Right renal cortex interstitium (tissue), 3 donors: ENCODE results near the gene ACR. TPM values are rescaled to one million over a fixed set of nuclear protein-coding genes. Genes with fewer than 3 reads are reported as not detected.
"Not testable (repeated sequence)": the region's sequence is repeated elsewhere in the genome, so short reads cannot be mapped to it uniquely, and the experiment has no call there.

Experiments used
- DNase-seq, 3 donors: peaks; one replicate each; pipeline ENCODE4 v3.0.0-alpha.2; 2013; ENCODE audit warnings: low read depth in 3 of 3, low spot score in 2 of 3
- polyA plus RNA-seq, 3 donors: library from polyadenylated mRNA; unstranded; fragments of 120-200 nt; gene quantifications; one replicate each; pipeline ENCODE4 v1.2.1, GENCODE V29; 2013; ENCODE audit not compliant: insufficient read length in 3 of 3

The ACR gene
- polyA plus RNA-seq, 3 donors = 0.25 to 0.45 (median 0.28) TPM

DNA sequence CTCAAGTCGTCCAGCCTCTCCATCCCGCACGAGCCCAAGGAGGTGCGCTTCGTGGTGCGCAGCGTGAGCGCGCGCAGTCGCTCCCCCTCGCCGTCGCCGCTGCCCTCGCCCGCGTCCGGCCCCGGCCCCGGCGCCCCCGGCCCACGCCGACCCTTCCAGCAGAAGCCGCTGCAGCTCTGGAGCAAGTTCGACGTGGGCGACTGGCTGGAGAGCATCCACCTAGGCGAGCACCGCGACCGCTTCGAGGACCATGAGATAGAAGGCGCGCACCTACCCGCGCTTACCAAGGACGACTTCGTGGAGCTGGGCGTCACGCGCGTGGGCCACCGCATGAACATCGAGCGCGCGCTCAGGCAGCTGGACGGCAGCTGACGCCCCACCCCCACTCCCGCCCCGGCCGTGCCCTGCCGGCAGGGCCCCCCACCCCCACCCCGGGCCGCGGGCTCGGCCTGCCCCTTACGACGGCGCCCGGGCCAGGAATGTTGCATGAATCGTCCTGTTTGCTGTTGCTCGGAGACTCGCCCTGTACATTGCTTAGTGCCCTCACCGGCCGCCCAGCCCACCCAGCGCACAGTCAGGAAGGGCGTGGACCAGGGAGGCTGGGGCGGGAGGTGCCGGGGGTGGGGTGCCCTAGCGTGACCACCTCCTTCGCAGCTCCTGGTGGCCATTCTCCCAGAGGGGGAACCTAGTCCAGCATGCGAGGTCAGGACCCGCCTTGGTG lies 6.9 kb upstream of the ACR start:
- no peak for DNase-seq

DNA sequence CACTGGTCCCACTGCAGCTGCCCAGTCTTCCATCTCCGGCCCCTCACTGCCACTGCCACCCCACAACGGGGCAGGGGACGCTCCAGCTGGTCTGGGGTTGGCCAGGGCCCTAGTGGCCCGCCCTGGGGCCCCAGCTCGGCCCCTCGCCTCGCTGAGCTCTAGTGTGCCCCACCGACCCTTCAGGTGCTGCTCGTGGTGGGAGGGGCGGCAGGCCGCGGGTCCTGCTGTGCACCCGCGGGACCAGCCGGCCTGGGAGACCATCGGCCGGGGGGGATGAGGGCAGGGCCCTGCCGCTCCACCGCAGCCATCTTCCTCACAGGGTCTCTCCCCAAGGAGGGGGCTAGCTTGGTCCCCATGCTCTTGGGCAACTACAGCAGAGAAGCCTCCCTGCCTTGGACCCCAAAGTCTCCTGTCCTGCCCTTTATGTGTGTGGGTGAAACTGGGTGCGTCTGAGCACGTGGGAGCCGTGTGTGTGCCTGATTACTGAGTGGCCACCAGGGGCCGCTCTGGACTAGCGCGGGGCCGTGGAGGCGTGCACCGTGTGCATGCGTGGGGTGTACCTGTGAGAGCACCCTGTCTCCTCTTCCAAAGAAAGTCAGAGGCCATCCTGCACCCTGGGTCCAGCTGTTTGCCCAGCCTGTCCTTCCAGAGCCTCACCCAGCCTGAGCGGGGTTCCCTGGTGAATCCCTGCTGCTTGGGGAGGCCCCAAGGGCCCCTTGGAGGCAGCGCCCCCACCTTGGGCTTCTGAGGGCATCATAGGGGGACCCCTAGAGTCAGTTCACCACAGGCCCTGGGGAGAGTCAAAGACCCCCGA lies 6.0 kb upstream of the ACR start:
- DNase-seq = no peak

DNA sequence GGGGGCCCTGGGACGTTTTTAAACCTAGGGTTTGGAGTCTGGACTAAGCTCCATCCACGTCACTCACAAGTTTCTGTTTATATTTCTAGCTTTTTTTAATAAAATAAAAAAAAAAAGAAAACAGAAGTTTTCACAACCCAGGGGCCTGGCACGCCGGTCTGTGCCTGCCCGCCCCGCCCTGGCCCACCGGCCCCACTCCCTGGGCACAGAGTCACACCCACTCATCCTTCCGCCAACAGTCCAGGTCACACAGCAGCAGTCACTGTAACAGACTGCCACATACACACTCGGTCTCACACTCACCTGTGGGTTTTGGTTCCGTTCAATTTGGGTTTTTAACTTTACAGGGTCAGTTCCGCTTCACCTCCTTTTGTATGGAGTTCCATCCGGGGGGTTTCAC lies 5.3 kb upstream of the ACR start:
- no peak for DNase-seq

DNA sequence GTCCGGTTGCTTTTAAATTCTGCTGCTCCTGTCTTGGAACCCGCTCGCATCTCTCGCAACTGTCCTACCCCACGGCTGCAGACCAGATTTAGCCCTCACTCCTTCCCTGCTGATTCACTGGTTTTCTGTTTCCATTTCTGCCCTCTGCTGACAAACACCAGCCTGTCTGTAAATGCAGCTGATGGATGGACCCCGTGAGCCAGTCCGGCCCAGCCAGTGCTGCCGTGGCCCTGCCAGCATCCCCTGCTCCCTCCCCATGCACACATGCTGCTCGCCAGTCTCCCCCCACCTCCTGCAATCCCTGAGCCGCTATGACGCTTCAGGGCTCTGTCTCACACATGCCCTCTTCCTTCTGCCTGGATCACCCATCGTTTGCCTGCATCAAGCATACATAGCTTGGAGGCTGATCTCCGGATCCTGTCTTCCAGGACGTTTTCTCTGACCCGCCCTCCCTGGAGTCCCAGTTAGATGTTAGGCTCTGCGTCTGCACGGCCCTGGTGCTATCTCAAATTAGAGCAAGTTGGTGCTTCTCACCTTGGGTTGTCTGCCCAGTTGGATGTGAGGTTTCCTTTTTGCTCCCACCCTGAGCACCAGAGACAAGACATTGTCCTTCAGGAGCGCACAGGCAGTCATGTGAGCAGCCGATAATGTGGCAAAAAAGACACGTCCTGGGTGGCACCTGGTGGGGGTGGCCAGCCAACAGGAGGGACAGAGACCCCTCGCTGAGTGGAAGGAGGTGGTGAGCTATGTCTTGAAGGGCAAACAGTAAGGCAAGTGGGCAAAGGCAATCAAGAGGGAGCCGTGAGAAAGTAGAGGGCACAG lies 4.3 kb upstream of the ACR start:
- DNase-seq = no peak

DNA sequence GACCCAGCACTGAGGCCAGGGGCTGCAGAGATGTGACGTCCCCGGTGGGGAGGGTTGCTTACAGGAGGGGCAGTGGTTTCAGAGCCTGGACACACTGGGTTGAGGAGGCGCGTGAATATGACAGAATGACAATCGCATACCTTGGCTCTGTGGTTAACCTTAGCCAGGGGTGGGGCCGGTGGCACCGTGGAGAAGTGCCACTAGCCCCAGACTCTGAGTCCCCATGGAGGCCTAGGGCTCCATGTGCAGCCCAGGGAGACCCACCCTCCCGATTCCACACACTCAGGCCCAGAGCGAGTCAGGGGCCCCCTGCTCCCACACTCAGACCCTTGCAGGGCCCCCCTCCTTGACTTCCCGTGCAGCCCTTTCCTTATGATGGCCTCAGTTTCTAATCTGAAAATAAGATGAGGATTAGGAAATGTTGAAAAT lies 3.6 kb upstream of the ACR start:
- DNase-seq = no peak

DNA sequence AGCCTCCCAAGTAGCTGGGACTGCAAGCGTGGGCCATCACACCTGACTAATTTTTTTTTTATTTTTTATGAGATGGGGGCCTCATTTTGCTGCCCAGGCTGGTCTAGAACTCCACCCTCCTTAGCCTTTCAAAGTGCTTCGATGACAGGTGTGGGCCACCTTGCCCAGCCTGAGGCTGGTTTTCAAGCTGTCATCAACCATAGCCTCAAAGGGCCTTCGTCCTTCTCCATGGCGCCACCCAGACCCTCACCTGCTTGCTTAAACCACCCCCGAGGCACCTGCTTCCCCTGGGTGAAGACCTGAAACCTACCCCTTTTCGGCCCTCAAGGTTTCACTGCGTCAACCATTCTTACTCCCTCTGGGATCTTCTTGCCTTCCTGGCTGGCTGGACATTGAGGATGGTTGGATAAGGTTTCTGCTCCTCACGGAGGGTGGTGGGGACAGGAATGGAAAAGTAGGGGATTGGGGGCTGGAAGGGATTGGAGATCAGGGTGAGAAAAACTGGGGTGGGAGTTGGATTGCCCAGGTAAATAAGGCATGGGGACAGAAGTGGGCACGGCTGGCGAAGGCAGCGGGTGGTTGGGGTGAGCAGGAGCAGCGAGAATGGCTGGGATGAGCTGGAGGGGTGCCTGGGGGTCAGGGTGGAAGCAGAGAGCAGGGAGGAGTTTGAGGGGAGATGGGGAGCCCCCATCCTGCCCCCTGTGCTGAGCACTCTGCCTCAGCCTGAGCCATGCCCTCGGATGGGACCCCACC lies 2.8 kb upstream of the ACR start:
- no peak for DNase-seq

DNA sequence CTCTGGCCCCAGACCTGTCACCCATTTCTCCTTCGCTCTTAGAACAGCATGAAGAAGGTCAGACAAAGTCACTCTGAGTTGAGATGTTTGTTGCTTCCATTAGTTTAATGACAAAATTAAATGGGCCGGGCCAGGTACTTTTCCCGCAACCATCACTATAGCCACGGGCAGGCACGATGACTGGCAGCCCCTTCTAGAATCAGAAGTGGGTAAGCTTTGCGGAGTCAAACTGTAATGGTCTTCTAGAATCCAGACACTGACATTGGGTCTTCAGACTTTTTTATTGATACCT lies 2.3 kb upstream of the ACR start:
- no peak for DNase-seq

DNA sequence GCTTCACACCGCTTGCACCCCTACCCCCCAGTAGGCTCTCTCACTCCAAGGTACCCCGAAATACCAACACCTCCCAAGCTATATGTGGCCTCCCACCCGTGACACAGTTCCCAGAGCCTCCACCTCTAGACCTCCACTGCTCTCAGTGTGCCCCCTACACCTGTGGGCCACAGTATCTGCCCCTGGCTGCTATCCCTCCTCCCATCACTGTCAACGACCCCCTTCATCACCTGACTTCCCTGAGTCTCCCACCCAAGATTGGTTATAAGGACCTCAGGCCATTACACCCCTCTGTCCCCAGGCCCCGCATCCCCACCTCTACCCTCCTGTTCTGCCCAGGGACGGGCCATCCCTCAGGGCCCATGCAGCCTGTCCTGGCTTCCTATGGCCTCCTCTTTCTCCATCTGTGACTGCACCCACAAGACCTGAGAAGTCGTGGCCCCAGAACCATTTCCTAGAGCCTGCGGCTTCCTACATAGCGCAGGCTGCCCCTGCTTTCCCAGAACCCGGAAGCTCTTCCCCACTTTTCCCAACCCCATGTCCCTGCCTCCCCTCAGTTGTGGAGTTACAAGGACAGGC lies 734 bp downstream of the ACR start:
- no peak for DNase-seq

DNA sequence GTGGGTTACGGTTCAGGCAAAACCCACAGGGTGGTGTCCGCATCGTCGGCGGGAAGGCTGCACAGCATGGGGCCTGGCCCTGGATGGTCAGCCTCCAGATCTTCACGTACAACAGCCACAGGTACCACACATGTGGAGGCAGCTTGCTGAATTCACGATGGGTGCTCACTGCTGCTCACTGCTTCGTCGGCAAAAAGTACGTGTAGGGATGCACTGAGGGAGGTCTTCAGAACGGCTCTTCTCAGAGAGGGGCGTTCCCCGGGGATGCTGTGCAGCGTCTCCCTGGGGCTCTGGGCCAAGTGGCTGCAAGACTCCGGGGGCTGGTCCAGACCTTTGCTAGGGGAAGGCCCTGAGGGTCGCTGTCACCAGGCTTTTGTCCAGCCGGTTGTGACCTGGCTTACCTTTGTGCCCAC lies 1.3 kb downstream of the ACR start:
- DNase-seq = no peak

DNA sequence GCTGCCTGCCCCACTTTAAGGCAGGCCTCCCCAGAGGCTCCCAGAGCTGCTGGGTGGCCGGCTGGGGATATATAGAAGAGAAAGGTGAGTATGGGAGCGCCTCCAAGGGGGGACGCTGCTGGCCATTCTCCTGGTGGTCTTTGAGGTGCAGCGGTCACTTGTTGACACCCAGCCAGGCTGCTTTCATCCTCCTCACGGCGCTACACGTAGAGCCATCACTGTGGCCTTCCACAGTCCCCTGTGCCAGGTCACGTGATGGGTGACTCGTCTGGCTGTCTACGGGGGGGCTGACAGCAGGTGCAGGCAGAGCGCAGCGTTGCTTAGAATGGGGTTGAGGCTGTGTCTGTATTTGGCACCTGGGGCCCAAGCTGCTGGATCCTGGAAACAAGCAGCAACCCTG lies 1.9 kb downstream of the ACR start:
- no peak for DNase-seq

DNA sequence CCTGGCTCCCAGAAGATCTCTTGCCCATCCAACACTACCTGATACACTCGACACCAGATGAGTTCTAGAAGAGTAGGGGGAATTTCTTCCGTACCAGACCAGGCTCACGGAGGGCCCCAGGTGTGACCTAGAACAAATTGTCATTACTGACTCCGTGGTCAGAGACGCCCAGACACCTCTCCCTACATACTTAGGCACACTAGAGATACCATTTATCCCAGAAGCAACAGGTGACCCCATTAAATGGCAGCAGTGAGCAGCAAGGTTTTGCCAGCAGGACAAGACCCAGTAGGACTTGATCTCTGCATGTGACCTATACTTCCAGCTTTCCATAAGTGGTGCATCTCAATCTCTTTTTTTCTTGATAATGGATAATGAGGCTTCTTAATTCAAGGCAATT lies 2.7 kb downstream of the ACR start:
- not testable (repeated sequence) for DNase-seq

DNA sequence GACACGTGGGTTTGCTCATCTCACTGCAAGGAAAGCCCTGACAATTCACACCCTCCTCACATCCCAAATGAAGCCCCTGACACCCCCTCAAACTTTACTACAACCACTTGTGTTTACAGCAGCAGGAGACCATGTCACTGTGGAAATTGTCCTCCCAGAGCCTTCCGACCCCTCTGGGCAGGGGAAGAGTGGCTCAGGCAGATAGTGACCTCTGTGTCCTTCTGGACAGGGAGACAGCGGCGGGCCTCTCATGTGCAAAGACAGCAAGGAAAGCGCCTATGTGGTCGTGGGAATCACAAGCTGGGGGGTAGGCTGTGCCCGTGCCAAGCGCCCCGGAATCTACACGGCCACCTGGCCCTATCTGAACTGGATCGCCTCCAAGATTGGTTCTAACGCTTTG lies 6.4 kb downstream of the ACR start:
- not testable (repeated sequence) for DNase-seq

DNA sequence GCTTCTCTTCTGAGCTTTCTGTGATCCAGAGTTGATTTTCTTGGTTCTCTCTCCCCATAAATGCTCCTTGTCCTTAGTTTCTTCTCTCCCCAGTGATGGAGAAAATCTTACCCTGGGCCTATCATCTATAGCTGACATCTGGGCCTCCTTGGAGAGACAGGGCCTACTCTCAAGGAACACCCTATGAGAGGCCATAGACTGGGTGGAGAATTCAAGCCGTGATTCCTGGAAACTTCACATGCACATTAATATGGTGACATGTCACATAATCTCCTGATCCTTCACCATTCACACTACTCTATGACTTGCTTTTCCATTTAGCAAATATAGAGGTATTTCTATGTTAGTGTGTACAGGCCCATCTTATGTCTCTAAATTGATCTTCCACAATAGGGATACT lies 9.5 kb downstream of the ACR start:
- DNase-seq = not testable (repeated sequence)

DNA sequence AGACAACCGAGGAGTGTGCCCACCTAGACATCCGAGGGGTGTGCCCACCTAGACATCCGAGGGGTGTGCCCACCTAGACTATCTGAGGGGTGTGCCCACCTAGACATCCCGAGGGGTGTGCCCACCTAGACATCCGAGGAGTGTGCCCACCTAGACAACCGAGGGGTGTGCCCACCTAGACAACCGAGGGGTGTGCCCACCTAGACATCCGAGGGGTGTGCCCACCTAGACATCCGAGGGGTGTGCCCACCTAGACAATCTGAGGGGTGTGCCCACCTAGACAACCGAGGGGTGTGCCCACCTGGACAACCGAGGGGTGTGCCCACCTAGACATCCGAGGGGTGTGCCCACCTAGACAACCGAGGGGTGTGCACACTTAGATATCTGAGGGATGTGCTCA lies 10.6 kb downstream of the ACR start:
- not testable (repeated sequence) for DNase-seq

DNA sequence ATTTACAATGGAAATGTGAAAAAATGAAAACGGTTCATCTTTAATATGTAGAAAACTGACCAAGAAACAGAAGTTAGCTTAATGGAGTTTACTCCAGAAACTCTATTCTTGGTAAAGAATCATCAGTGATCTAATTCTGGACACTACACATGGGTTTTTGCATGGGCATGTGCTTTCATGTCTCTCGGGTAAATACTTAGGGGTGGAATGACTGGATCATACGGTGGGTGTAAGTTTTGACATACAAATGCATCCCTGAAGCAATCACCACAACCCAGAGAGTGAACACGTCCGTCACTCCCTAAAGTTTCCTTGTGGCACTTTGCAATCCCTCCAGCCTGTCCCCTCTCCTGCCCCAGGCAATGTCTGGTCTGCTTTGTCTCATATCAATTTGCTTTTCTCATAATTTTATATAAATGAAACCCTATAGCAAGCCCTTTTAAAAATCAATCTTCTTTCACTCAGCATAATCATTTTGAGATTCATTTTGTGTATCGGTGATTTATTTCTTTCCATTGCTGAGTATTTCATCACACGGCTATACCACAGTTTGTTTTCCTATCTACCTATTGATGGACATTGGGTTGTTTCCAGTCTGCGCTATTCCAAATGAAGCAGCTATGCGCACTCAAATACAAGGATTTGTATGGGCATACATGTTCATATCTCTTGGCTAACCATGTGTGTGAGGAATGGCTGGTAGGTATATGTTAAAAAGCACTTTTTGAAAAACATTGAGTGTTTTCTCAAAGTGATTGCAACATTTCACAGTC lies 11.5 kb downstream of the ACR start:
- DNase-seq = not testable (repeated sequence)

DNA sequence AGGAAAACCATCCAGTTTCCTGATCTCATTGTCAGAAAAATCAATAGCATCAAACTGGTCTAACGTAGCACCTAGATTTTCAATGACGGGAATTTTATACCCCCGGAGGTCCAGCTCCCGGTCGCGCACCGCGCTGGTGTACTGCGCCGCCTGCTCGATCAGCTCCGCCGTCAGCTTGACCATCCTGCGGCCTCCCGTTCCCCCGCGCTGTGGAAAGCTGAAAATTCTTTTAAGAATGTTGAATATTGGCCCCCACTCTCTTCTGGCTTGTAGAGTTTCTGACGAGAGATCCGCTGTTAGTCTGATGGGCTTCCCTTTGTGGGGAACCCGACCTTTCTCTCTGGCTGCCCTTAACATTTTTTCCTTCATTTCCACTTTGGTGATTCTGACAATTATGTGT lies 17.2 kb downstream of the ACR start:
- not testable (repeated sequence) for DNase-seq

DNA sequence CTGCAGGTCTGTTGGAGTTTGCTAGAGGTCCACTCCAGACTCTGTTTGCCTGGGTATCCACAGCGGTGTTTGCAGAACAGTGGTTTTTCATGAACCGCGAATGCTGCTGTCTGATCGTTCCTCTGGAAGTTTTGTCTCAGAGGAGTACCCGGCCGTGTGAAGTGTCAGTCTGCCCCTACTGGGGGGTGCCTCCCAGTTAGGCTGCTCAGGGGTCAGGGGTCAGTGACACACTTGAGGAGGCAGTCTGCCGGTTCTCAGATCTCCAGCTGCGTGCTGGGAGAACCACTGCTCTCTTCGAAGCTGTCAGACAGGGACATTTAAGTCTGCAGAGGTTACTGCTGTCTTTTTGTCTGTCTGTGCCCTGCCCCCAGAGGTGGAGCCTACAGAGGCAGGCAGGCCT lies 18.4 kb downstream of the ACR start:
- not testable (repeated sequence) for DNase-seq

DNA sequence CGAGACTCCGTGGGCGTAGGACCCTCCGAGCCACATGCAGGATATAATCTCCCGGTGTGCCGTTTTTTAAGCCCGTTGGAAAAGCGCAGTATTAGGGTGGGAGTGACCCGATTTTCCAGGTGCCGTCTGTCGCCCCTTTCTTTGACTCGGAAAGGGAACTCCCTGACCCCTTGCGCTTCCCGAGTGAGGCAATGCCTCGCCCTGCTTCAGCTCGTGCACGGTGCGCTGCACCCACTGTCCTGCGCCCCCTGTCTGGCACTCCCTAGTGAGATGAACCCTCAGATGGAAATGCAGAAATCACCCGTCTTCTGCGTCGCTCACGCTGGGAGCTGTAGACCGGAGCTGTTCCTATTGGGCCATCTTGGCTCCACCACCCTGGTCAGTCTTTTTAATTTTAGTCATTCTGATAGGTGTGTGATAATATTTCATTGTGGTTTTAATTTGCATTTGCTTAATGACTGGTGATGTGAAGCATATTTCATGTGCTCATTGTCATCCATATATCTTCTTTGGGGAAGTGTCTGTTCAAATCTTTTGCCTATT lies 19.0 kb downstream of the ACR start:
- DNase-seq = not testable (repeated sequence)

DNA sequence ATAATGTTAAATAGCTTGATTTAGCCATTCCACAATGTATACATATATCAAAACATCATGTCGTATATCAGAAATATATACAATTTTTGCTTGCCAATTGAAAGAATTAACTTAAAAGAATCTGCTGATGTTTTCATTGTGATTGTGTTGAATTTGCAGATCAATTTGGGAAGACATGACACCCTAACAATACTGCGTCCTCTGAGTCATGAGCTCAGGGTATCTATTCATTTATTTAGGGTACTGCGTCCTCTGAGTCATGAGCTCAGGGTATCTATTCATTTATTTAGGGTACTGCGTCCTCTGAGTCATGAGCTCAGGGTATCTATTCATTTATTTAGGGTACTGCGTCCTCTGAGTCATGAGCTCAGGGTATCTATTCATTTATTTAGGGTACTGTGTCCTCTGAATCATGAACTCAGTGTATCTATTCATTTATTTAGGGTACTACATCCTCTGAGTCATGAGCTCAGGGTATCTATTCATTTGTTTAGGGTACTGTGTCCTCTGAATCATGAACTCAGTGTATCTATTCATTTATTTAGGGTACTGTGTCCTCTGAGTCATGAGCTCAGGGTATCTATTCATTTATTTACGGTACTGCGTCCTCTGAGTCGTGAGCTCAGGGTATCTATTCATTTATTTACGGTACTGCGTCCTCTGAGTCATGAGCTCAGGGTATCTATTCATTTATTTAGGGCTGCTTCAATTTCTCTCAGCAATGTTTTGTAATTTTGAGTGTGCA lies 21.8 kb downstream of the ACR start:
- DNase-seq = not testable (repeated sequence)
